Measurements from ENCODE around the gene SLC35G6.

SLC35G6 gene

DNA sequence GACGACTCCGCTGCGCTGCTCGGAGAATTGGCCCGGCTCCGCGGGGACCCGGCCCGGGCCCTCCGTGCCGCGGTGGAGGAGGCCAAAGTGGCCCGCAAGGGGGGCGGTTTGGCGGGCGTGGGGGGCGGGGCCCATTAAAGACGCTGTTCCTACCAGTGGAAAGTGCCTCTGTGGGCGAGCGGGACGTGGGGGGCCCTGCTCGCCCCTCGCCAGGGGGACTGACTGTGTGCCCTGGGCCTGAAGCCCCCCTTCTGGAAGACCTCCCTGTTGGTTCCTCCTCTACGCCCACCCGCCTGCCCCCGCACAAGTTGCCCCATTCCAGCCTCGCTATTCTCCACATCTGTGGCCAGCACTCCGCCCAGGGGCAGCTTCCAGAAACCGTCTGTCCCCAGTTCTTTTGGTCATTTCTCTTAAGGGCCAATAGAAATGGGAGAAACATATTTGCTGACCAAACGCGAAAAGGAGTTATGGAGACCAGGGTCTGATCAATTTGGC, 43.8 kb upstream of the SLC35G6 start:
- no peak for TF ChIP-seq SIN3A (IDR thresholded peaks at IDR 0.05; ENCODE audit: borderline replicate concordance, insufficient read depth, low read length)
- no peak for TF ChIP-seq TAF1 (IDR thresholded peaks at IDR 0.05; ENCODE audit: borderline replicate concordance, insufficient read depth, low read length)
- TF ChIP-seq, protein P1, sequence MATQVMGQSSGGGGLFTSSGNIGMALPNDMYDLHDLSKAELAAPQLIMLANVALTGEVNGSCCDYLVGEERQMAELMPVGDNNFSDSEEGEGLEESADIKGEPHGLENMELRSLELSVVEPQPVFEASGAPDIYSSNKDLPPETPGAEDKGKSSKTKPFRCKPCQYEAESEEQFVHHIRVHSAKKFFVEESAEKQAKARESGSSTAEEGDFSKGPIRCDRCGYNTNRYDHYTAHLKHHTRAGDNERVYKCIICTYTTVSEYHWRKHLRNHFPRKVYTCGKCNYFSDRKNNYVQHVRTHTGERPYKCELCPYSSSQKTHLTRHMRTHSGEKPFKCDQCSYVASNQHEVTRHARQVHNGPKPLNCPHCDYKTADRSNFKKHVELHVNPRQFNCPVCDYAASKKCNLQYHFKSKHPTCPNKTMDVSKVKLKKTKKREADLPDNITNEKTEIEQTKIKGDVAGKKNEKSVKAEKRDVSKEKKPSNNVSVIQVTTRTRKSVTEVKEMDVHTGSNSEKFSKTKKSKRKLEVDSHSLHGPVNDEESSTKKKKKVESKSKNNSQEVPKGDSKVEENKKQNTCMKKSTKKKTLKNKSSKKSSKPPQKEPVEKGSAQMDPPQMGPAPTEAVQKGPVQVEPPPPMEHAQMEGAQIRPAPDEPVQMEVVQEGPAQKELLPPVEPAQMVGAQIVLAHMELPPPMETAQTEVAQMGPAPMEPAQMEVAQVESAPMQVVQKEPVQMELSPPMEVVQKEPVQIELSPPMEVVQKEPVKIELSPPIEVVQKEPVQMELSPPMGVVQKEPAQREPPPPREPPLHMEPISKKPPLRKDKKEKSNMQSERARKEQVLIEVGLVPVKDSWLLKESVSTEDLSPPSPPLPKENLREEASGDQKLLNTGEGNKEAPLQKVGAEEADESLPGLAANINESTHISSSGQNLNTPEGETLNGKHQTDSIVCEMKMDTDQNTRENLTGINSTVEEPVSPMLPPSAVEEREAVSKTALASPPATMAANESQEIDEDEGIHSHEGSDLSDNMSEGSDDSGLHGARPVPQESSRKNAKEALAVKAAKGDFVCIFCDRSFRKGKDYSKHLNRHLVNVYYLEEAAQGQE (IDR thresholded peaks at IDR 0.05; ENCODE audit: insufficient read depth in 1 of 2, low read depth in 2 of 2, low read length in 2 of 2): no peak
- no peak for TF ChIP-seq FOXP2 (optimal IDR thresholded peaks at IDR 0.05; ENCODE audit: borderline replicate concordance, extremely low read depth, extremely low read length, insufficient read depth)
- no peak for TF ChIP-seq POLR2AphosphoS5 (IDR thresholded peaks at IDR 0.05; ENCODE audit: low read depth, low read length)

DNA sequence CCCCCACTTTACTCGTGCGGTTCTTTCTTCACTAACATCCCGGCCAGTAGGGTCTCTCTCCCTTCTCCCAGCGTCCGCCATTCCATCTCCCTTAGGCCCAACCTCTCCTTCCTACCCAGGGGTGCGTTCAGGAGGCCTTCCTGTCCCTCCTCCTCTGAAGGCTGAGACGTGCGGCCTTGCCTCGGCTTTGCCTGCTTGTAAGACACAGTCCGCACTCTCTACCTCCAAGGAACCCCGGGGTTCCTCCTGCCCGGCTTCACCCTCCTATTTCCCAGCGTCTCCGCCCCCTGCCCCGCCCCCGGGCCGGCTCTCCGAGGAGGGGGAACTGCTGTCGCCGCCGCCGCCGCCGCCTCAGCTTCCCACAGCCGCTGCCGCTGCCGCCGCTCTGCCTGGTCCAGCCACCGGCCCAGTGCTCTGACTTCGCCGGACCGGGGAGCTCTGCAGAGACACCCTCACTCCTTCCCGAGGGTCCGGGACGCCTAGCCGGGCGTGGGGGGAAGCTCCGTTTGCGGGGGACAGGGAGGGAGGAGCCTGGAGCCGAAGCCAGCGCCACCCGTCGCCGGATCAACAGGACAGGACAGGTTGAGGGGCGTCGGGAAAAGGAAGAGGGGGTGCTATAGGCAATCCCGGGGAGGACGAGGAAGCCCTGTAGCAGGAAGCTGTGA, 43.2 kb upstream of the SLC35G6 start:
- no peak for TF ChIP-seq FOXP2 (optimal IDR thresholded peaks at IDR 0.05; ENCODE audit: borderline replicate concordance, extremely low read depth, extremely low read length, insufficient read depth)

DNA sequence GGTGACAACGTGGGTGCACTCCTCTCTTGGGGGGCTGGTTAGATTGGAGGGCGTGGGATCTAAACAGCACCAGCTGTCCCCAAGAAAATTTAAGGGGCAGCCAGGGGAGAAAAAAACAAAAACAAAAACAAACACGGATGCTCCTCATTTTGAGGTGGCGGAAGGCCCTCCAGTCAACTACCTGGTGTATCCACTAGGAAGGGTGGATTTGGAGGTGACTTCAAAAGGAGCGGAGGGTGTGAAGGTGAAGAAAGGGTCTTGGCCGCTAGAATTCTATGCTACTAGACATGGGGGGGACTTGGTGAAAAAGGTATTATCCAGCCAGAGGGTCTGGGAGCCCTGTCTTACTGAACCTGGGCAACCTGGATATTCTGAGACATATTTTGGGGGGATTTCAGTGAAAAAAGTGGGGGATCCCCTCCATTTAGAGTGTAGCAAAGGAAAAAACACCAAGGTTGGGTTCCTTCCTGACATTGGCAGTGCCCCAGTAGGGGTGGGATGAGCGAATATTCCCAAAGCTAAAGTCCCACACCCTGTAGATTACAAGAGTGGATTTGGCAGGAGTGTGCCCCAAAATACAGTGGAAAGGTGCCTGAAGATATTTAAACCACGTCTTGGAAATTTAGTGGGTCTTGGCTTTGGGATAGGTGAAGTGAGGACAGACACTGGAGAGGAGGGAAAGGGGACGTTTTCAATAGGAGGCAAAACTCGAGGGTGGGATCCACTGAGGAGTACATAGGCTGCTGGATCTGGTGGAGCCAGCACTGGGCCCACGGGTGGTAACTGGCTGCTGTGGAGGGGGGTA, 42.4 kb upstream of the SLC35G6 start:
- TF ChIP-seq SIN3A (IDR thresholded peaks at IDR 0.05; ENCODE audit: borderline replicate concordance, insufficient read depth, low read length) (no peak), TAF1 (IDR thresholded peaks at IDR 0.05; ENCODE audit: borderline replicate concordance, insufficient read depth, low read length) (no peak), POLR2AphosphoS5 (IDR thresholded peaks at IDR 0.05; ENCODE audit: low read depth, low read length) (no peak), FOXP2 (optimal IDR thresholded peaks at IDR 0.05; ENCODE audit: borderline replicate concordance, extremely low read depth, extremely low read length, insufficient read depth) (no peak)
- TF ChIP-seq, protein P1 (IDR thresholded peaks at IDR 0.05; ENCODE audit: insufficient read depth in 1 of 2, low read depth in 2 of 2, low read length in 2 of 2): no peak

DNA sequence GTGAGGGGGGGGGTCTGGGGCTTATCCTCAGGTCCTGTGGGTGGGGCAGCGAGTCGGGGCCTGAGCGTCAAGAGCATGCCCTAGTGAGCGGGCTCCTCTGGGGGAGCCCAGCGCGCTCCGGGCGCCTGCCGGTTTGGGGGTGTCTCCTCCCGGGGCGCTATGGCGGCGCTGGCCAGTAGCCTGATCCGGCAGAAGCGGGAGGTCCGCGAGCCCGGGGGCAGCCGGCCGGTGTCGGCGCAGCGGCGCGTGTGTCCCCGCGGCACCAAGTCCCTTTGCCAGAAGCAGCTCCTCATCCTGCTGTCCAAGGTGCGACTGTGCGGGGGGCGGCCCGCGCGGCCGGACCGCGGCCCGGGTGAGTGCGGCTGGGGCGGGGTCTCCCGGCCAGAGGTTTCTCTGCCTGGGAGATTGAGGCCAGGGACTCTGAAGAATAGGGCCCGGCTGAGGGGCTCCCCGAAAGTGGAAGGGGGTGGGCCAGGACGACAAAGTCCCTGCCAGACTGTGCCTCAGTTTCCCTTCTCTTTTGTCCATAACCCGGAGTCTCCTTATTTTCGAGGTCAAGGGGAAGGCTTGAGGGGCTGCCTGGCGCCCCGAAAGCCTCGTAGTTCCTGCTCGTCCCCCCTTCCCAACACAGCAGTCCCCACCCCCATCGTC, 41.7 kb upstream of the SLC35G6 start, which contains the start of gene FGF11:
Gene FGF11, plus strand, starts transcription at position 51 of the 651 bp plus-strand sequence. Its CDS starts 109 bp downstream, at position 160.
- TF ChIP-seq TAF1 (IDR thresholded peaks at IDR 0.05; ENCODE audit: borderline replicate concordance, insufficient read depth, low read length): no peak
- TF ChIP-seq, protein P1 (IDR thresholded peaks at IDR 0.05; ENCODE audit: insufficient read depth in 1 of 2, low read depth in 2 of 2, low read length in 2 of 2): peak; percentile 27 to 45; a peak in 1 of 4 replicates

DNA sequence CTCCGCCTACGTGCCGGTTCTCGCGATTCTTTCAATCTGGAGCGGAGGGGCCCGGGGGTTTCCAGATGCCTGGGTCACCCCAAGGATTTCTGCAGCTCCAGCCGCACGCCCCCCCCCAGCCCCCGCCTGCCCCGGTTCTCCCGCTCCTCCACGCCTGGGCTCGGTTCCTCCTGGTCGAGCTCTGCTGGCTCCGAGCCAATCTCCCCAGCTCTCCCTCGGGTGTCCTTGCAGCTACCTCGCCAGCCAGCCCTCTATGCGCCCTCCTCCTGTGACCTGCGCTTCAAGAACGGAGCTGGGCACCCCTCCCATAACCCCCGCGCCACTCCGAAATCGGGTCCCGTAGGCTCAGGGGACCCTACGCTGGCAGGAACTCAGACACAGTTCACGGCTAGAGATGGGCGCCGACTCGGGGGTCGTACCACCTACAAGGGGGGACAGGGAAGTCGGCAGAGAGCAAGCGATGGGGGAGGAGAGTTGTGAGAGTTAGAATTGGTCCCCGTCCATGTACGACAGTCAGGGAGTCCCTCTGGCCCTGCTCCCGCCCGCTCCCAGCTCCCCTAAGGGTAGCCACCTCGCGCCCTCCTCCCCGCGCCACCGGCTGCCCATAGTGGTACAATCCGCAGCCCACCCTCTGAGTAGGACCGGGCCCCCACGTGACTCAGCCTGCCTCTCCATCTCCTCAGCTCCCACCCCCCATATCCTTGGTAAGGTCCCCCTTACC, 41.0 kb upstream of the SLC35G6 start:
- TF ChIP-seq FOXP2 (optimal IDR thresholded peaks at IDR 0.05; ENCODE audit: borderline replicate concordance, extremely low read depth, extremely low read length, insufficient read depth): peak; percentile 16
- no peak for TF ChIP-seq POLR2AphosphoS5 (IDR thresholded peaks at IDR 0.05; ENCODE audit: low read depth, low read length)
- TF ChIP-seq, protein P1 (IDR thresholded peaks at IDR 0.05; ENCODE audit: insufficient read depth in 1 of 2, low read depth in 2 of 2, low read length in 2 of 2): no peak
- TF ChIP-seq TAF1 (IDR thresholded peaks at IDR 0.05; ENCODE audit: borderline replicate concordance, insufficient read depth, low read length): no peak
- TF ChIP-seq SIN3A (IDR thresholded peaks at IDR 0.05; ENCODE audit: borderline replicate concordance, insufficient read depth, low read length): no peak

All from PFSK-1 (cell line).